Stomach (tissue), 9 donors: ENCODE results near the gene SH3PXD2A. TPM values are rescaled to one million over a fixed set of nuclear protein-coding genes. Genes with fewer than 3 reads are reported as not detected.

ENCODE experiments used
- DNase-seq, 2 donors: peaks; one replicate each; pipeline versions ENCODE4 v3.0.0 to v3.0.0-alpha.2; 2013 to 2019
- H3K27ac ChIP-seq, 5 donors: fragments of 200-600 bp in 4 of 5; sonication (generic) in 4 of 5; one replicate each; pipeline ENCODE4 v1.5.1; 2013 to 2019; ENCODE audit warnings: mild to moderate bottlenecking in 1 of 5, moderate library complexity in 1 of 5
- H3K27me3 ChIP-seq, 3 donors: fragments of 200-600 bp; sonication (generic); one replicate each; pipeline ENCODE4 v1.5.1; 2017 to 2019; ENCODE audit warnings: mixed run types in 1 of 3
- H3K36me3 ChIP-seq, 4 donors: fragments of 200-600 bp; sonication (generic); 1 replicate in 3 of 4; 2 replicates in 1 of 4; pipeline ENCODE4 v1.5.1; 2016 to 2019
- H3K4me1 ChIP-seq, 4 donors: fragments of 200-600 bp; sonication (generic); one replicate each; pipeline ENCODE4 v1.5.1; 2016 to 2019
- H3K4me3 ChIP-seq, 4 donors: fragments of 200-600 bp; sonication (generic) in 3 of 4; one replicate each; pipeline ENCODE4 v1.5.1; 2016 to 2019; ENCODE audit warnings: mild to moderate bottlenecking in 1 of 4
- H3K9me3 ChIP-seq, 4 donors: fragments of 200-600 bp; sonication (generic); one replicate each; pipeline ENCODE4 v1.5.1; 2016 to 2019
- EP300 ChIP-seq: sonication (generic); formaldehyde crosslinking; IDR thresholded peaks from one replicate; pipeline ENCODE4 v1.6.1; 2017; ENCODE audit warnings: antibody characterized with exemption
- POLR2A ChIP-seq, 4 donors: fragments of 450-650 bp; IDR thresholded peaks; one replicate each; pipeline ENCODE4 v1.6.1; 2016; ENCODE audit warnings: antibody characterized with exemption in 4 of 4, control low read depth in 2 of 4, mild to moderate bottlenecking in 1 of 4, moderate library complexity in 1 of 4
- POLR2AphosphoS5 ChIP-seq, 3 donors: sonication (generic); formaldehyde crosslinking; IDR thresholded peaks; one replicate each; pipeline ENCODE4 v1.6.1; 2016; ENCODE audit warnings: antibody characterized with exemption in 3 of 3
- WGBS, 5 donors: extraction: QIAGEN DNeasy Blood & Tissue Kit in 3 of 5; methylation state at CpG; one replicate each; pipeline versions ENCODE4 v1.1.5 to v1.1.7; 2013 to 2018; 5-methylcytosine and 5-hydroxymethylcytosine counted together
- intact Hi-C: fragments of 100-400 bp; cut with DNase I; formaldehyde crosslinking; loops from one replicate; pipeline ENCODE4 v1.15.1; 2023; ENCODE audit warnings: low total_unique reads
- polyA plus RNA-seq, 3 donors: library from polyadenylated mRNA; stranded (reverse); fragments of 200-250 nt; gene quantifications; one replicate each; pipeline ENCODE4 v1.2.3, GENCODE V29; 2013
- total RNA-seq, 5 donors: library from RNA; depleted of rRNA; stranded (reverse); fragments of >200 nt; gene quantifications; one replicate each; pipeline versions ENCODE4 v1.1.0 to v1.2.3, GENCODE V29; 2014 to 2016
- TF ChIP-seq, protein P1 (sequence below), 7 experiments: fragments of 450-650 bp in 4 of 7; fragments of 200-600 bp in 3 of 7; sonication (generic) in 3 of 7; IDR thresholded peaks; one replicate each; pipeline ENCODE4 v1.5.1; 2016 to 2019; ENCODE audit warnings: antibody characterized with exemption in 7 of 7, control low read depth in 2 of 7, mild to moderate bottlenecking in 1 of 7
- donor health status: healthy with polysubstance abuse.
- donor health status: Bipolar disorder and iron deficiency.
- donor health status: healthy.

The SH3PXD2A gene
- total and polyA plus RNA-seq, 8 donors: 12.8 to 51.6 (median 24.0) TPM

DNA sequence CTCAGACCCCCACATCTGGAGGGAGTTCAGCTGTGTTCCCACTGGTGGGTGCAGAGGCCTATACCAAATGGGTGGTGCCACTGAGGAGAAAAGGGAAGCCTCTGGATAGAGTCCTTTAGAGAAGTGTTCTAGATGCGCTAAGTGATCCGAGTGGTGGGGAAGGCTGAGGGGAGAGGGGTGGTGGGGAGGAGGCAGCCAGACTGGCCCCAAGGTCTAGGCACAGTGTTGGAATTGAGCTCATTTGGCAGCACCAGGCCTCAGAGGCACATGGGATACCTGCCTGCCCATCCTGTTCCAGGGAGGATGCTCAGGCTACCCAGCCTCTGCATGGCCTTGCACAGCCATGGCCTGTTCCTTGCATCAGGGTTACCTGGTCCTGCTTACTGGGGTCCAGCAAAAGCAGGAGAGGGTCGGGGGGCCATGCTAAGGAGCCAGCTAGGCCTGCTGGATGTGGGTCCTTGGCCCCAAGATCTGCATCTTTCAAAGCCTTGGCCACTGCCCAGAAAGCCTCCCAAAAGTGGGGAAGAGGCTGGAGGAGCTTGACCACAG is 262.3 kb downstream of the SH3PXD2A start:
- WGBS, 5 donors: 66 to 96% (median 72%) methylated on average over 2 to 3 of the region's 3 CpGs

DNA sequence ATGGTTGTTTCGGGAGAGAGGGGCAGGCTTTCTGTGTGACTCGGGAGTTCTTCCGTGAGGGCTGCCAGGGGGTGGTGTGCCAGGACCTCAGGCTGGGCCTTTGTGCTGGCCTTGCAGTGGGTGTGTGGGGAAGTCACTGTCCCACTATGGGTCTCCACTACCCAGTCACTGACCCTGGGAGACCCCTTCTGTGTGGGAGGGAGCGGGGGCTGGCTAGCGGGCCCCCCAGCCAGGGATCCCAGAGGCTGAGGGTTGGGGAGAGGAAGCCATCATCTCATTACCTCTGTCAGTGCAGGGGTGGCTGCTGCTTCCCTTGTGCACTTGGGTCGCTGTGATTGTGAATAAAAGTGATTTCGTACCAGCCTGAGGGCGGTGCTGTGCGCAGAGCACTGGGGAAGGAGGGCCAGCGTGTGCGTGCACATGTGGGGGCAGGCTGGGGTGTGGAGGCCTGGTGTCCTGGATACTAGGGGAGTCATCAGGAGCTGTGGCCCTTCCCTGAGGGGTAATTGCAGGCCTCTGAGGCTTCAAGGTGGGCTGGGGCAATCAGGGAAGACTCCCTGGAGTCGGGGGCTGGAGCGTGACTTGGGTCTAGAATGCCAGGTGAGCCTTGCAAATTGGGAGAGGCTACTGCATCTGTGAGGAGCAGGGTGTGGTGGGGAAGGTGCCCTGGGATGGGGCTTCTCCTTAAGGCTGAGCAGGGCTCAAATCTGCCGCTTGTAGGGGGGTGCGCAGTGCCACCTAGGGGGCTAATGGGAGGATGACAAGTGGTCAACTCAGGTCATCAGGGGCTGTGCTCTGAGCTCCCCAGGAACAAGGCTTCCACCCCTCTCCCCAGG is 263.0 kb downstream of the SH3PXD2A start:
- H3K36me3 ChIP-seq: peaks cover 0 to 24% (median 7%) of the 10 kb centered on the region in 4 donors
- intact Hi-C loops: no loop called here
- H3K27ac ChIP-seq: no peak overlapping the region
- no peak overlapping the region for H3K4me3 ChIP-seq
- no peaks in the 10 kb centered on the region for H3K27me3 ChIP-seq
- DNase-seq: peak; percentile 47 to 69
- H3K4me1 ChIP-seq: no peaks in the 10 kb centered on the region
- no peak for TF ChIP-seq POLR2A (IDR thresholded peaks at IDR 0.05)
- TF ChIP-seq, protein P1, sequence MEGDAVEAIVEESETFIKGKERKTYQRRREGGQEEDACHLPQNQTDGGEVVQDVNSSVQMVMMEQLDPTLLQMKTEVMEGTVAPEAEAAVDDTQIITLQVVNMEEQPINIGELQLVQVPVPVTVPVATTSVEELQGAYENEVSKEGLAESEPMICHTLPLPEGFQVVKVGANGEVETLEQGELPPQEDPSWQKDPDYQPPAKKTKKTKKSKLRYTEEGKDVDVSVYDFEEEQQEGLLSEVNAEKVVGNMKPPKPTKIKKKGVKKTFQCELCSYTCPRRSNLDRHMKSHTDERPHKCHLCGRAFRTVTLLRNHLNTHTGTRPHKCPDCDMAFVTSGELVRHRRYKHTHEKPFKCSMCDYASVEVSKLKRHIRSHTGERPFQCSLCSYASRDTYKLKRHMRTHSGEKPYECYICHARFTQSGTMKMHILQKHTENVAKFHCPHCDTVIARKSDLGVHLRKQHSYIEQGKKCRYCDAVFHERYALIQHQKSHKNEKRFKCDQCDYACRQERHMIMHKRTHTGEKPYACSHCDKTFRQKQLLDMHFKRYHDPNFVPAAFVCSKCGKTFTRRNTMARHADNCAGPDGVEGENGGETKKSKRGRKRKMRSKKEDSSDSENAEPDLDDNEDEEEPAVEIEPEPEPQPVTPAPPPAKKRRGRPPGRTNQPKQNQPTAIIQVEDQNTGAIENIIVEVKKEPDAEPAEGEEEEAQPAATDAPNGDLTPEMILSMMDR (IDR thresholded peaks at IDR 0.05): peak in 5 of 7 experiments; percentile 24 to 53 (median 40)
- 74 to 81% (median 80%) methylated on average over 14 to 15 of the region's 15 CpGs for WGBS, 5 donors
- peaks cover 0 to 4% (median 0%) of the 10 kb centered on the region in 4 donors for H3K9me3 ChIP-seq

More for the DNA sequence above, 262.3 kb downstream of the SH3PXD2A start:
- H3K4me1 ChIP-seq: peaks cover 0 to 1% (median under 1%) of the 10 kb centered on the region in 4 donors
- intact Hi-C loops: no loop called here
- no peaks in the 10 kb centered on the region for H3K9me3 ChIP-seq
- H3K27me3 ChIP-seq: no peaks in the 10 kb centered on the region
- no peak overlapping the region for H3K4me3 ChIP-seq
- TF ChIP-seq POLR2A (IDR thresholded peaks at IDR 0.05): no peak
- TF ChIP-seq, protein P1 (IDR thresholded peaks at IDR 0.05): peak in 1 of 7 experiments; percentile 8
- H3K36me3 ChIP-seq: peaks cover 0 to 17% (median 4%) of the 10 kb centered on the region in 4 donors
- DNase-seq: no peak
- H3K27ac ChIP-seq: no peak overlapping the region

DNA sequence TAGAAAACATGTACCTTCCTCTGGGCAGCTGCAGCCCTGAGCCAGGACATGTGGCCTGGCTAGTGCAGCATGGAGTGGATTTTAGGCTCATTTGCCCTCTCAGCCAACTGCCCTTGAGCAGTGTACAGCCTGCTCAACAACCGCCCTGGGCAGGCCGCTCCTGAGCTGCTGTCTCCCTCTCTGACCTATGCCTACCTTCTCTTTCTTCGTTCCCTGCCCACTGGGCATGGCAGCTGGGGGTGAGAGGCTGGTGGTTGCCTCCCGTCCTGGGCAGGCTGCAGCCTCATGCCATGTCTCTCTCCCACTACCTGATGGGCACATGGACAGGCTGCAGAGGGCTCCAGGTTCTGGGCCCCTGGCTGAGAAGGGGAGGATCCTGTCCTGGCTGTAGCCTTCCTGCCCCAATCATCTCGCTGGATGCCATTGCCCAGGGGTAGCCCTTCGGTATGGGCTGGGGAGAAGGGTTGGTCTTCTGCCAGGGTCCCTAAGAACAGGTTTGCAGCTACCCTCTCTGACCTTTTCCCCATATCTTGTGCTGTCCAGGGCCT is 264.6 kb downstream of the SH3PXD2A start:
- H3K27ac ChIP-seq: no peak overlapping the region
- DNase-seq: no peak
- H3K4me3 ChIP-seq: no peak overlapping the region
- intact Hi-C loops: no loop called here
- H3K9me3 ChIP-seq: peaks cover 0 to 4% (median 0%) of the 10 kb centered on the region in 4 donors
- TF ChIP-seq POLR2A (IDR thresholded peaks at IDR 0.05): no peak
- no peak for TF ChIP-seq EP300
- no peak for TF ChIP-seq POLR2AphosphoS5 (IDR thresholded peaks at IDR 0.05)
- TF ChIP-seq, protein P1 (IDR thresholded peaks at IDR 0.05): no peak
- peaks cover 0 to 29% (median 7%) of the 10 kb centered on the region in 4 donors for H3K36me3 ChIP-seq
- H3K27me3 ChIP-seq: no peaks in the 10 kb centered on the region
- 75 to 88% (median 80%) methylated on average over 2 to 6 of the region's 6 CpGs for WGBS, 5 donors
- no peaks in the 10 kb centered on the region for H3K4me1 ChIP-seq

DNA sequence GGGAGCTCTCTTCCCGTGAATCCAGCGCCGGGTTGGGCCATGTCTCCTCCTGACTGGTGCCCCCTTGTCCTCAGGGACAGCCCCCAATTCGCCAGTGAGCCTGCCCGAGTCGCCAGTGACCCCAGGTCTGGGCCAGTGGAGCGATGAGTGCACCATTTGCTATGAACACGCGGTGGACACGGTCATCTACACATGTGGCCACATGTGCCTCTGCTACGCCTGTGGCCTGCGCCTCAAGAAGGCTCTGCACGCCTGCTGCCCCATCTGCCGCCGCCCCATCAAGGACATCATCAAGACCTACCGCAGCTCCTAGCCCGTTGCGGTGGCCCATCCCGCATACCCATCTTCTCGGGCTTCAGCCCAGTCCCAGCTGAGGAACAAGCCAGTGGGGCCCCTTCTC is 265.3 kb downstream of the SH3PXD2A start:
- Histone ChIP-seq H3K4me1 (no peaks in the 10 kb centered on the region), H3K36me3 (peaks cover 0 to 29% (median 7%) of the 10 kb centered on the region in 4 donors), H3K27me3 (peaks cover 0 to 3% (median 0%) of the 10 kb centered on the region in 3 donors), H3K9me3 (peaks cover 0 to 4% (median under 1%) of the 10 kb centered on the region in 4 donors), H3K4me3 (no peak overlapping the region), H3K27ac (no peak overlapping the region)
- WGBS, 5 donors: 93 to 96% (median 94%) methylated on average over 17 to 20 of the region's 20 CpGs
- TF ChIP-seq POLR2AphosphoS5 (IDR thresholded peaks at IDR 0.05) (no peak), EP300 (no peak), POLR2A (IDR thresholded peaks at IDR 0.05) (no peak)
- TF ChIP-seq, protein P1 (IDR thresholded peaks at IDR 0.05): no peak
- no peak for DNase-seq
- intact Hi-C loops: no loop called here
